Activated naive CD8-positive, alpha-beta T cell treated with anti-CD3 and anti-CD28 coated beads for 36 hours (primary cell): ENCODE measurements around the gene KDM5A. TPM values are rescaled to one million over a fixed set of nuclear protein-coding genes. Genes with fewer than 3 reads are reported as not detected.
"Not testable (repeated sequence)": the region's sequence is repeated elsewhere in the genome, so short reads cannot be mapped to it uniquely, and the experiment has no call there.

ENCODE experiments used
- DNase-seq: peaks from one replicate; pipeline ENCODE4 v3.0.0; 2021
- H3K27ac Mint-ChIP-seq: one replicate; pipeline ENCODE4 v1.8.0; 2022; ENCODE audit warnings: mild to moderate bottlenecking, moderate library complexity, mixed read lengths
- H3K27me3 Mint-ChIP-seq: one replicate; pipeline ENCODE4 v1.8.0; 2022; ENCODE audit warnings: mild to moderate bottlenecking, mixed read lengths
- H3K36me3 Mint-ChIP-seq: one replicate; pipeline ENCODE4 v1.8.0; 2021; ENCODE audit warnings: mild to moderate bottlenecking, mixed read lengths
- H3K4me1 Mint-ChIP-seq: one replicate; pipeline ENCODE4 v1.8.0; 2021; ENCODE audit warnings: mixed read lengths
- H3K4me3 Mint-ChIP-seq: one replicate; pipeline ENCODE4 v1.8.0; 2022; ENCODE audit warnings: mild to moderate bottlenecking, moderate library complexity, mixed read lengths
- H3K9me3 Mint-ChIP-seq: one replicate; pipeline ENCODE4 v1.8.0; 2022; ENCODE audit warnings: mixed read lengths
- total RNA-seq, 2 experiments: library from RNA; stranded (reverse); gene quantifications; one replicate each; pipeline ENCODE4 v1.2.3, GENCODE V29; 2021

The KDM5A gene
- total RNA-seq, 2 experiments from 2014 or later = 50.3 to 58.3 TPM

GRCh38 chr12:304805-305204, 84.3 kb downstream of the KDM5A start:
- Mint-ChIP-seq H3K36me3 (peaks cover 73% of the 10 kb centered on the region), H3K9me3 (peaks cover 27% of the 10 kb centered on the region), H3K4me1 (peaks cover 30% of the 10 kb centered on the region), H3K4me3 (no peak overlapping the region), H3K27me3 (no peaks in the 10 kb centered on the region), H3K27ac (no peak overlapping the region)
- no peak for DNase-seq

GRCh38 chr12:302766-303165, 86.4 kb downstream of the KDM5A start:
- not testable (repeated sequence) for DNase-seq, H3K4me3 Mint-ChIP-seq, H3K27ac Mint-ChIP-seq, H3K27me3 Mint-ChIP-seq
- peaks cover 85% of the 10 kb centered on the region for H3K36me3 Mint-ChIP-seq
- peaks cover 39% of the 10 kb centered on the region for H3K4me1 Mint-ChIP-seq
- peaks cover 36% of the 10 kb centered on the region for H3K9me3 Mint-ChIP-seq

DNA sequence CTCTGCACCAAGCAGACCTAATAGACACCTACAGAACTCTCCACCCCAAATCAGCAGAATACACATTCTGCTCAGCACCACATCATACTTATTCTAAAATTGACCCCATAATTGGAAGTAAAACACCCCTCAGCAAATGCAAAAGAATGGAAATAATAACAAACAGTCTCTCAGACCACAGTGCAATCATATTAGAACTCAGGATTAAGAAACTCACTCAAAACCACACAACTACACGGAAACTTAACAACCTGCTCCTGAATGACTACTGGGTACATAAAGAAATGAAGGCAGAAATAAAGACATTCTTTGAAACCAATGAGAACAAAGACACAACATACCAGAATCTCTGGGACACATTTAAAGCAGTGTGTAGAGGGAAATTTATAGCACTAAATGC, 89.0 kb downstream of the KDM5A start:
- peak overlapping the region; percentile 1 for H3K4me3 Mint-ChIP-seq
- peaks cover 36% of the 10 kb centered on the region for H3K9me3 Mint-ChIP-seq
- H3K4me1 Mint-ChIP-seq = peaks cover 34% of the 10 kb centered on the region
- DNase-seq, H3K27me3 Mint-ChIP-seq: not testable (repeated sequence)
- H3K36me3 Mint-ChIP-seq = peaks cover 82% of the 10 kb centered on the region
- H3K27ac Mint-ChIP-seq = peak overlapping the region; percentile 82

DNA sequence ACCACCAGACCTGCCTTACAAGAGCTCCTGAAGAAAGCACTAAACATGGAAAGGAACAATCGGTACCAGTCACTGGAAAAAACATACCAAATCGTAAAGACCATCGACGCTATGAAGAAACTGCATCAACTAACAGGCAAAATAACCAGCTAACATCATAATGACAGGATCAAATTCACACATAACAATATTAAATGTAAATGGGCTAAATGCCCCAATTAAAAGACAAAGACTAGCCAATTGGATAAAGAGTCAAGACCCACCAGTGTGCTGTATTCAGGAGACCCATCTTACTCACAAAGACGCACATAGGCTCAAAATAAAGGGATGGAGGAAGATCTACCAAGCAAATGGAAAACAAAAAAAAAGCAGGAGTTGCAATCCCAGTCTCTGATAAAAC, 89.6 kb downstream of the KDM5A start:
- DNase-seq, H3K4me3 Mint-ChIP-seq, H3K27ac Mint-ChIP-seq, H3K27me3 Mint-ChIP-seq: not testable (repeated sequence)
- Mint-ChIP-seq H3K4me1 (peaks cover 34% of the 10 kb centered on the region), H3K36me3 (peaks cover 81% of the 10 kb centered on the region), H3K9me3 (peaks cover 36% of the 10 kb centered on the region)

GRCh38 chr12:298059-298458, 91.1 kb downstream of the KDM5A start:
- peaks cover 74% of the 10 kb centered on the region for H3K36me3 Mint-ChIP-seq
- not testable (repeated sequence) for H3K27me3 Mint-ChIP-seq, DNase-seq, H3K27ac Mint-ChIP-seq, H3K4me3 Mint-ChIP-seq
- H3K9me3 Mint-ChIP-seq = peaks cover 34% of the 10 kb centered on the region
- H3K4me1 Mint-ChIP-seq = peaks cover 29% of the 10 kb centered on the region

DNA sequence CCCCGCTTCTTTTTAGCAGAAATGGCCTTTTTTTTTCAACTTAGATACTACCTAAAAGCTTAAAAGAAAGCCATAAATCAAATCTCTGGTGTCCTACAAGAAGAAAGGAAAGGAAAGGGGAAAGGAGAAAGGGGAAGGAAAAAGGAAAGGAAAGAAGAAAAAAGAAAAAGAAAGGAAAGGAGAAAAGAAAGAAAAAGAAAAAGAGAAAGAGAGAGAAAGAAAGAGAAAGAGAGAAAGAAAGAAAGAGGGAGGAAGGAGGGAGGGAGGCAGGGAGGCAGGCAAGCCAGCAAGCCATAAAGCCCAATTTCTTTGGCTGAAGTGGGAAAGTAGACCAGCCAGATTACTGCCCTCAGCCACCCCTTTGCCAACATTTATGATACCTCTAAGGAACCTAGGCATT, 94.0 kb downstream of the KDM5A start:
- H3K27me3 Mint-ChIP-seq = no peaks in the 10 kb centered on the region
- H3K4me1 Mint-ChIP-seq = peaks cover 17% of the 10 kb centered on the region
- peaks cover 63% of the 10 kb centered on the region for H3K36me3 Mint-ChIP-seq
- no peak overlapping the region for H3K27ac Mint-ChIP-seq
- peaks cover 12% of the 10 kb centered on the region for H3K9me3 Mint-ChIP-seq
- DNase-seq = no peak
- no peak overlapping the region for H3K4me3 Mint-ChIP-seq

DNA sequence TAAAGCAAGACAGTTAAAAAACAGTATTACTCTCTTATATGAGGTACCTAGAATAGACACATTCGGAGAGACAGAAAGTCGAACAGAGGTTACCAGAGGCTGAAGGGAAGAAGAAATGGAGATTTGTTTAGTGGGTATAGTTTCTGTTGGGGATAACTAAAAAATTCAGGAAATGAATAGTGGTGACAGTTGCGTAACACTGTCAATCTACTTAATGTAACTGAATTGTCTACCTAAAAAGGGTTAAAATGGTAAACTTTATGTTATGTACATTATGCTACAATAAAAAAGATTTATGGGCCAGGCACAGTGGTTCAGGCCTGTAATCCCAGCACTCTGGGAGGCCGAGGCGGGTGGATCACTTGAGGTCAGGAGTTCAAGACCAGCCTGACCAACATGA, 95.9 kb downstream of the KDM5A start:
- Mint-ChIP-seq H3K4me3 (no peak overlapping the region), H3K4me1 (peaks cover 6% of the 10 kb centered on the region), H3K9me3 (no peaks in the 10 kb centered on the region), H3K27me3 (no peaks in the 10 kb centered on the region), H3K36me3 (peaks cover 48% of the 10 kb centered on the region), H3K27ac (no peak overlapping the region)
- no peak for DNase-seq

DNA sequence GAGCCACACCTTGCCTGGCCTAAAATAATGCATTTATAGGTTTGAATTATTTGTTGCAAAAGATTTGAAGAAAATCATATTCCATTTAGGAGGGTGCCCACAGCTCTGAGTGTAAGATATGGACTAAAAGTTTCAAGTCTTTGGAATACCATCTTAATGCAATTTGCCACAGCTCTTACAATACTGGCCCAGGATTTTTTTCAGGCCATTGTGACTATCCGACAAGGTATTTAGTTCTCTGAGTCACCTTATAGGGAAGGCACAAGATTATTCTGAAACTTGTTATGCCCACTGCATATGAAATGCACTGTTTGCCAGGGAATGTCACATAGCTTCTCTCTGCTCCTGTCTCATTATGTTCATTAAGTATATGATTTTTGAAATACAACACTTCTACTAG, 96.9 kb downstream of the KDM5A start:
- Mint-ChIP-seq H3K36me3 (peaks cover 51% of the 10 kb centered on the region), H3K27ac (no peak overlapping the region), H3K4me1 (peaks cover 11% of the 10 kb centered on the region), H3K4me3 (no peak overlapping the region), H3K9me3 (no peaks in the 10 kb centered on the region), H3K27me3 (no peaks in the 10 kb centered on the region)
- DNase-seq = no peak

DNA sequence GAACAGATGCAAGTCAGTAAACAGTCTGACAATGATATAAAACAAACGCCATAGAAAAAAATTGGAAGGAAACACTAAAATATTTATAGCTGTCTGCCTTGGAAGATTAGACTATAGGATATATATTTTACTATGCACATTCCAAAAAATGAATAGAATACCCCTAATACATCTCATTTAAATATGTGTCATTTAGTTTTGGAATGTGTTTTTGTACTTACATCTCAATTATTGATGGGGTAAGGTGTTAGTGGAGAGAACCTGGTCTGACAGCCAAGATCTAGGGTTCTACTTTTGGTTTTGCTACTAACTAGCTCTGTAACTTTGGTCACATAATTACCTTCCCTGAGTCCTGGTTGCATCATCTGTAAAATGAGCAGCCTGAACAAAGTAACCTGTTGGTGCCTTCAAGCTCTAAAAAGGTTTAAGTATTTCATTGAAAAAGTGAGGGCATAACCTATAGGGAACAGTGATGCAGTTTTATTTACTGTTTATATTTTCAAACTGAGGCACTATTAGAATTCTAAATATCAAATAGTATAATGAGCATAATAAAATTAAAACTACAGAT, 97.9 kb downstream of the KDM5A start:
- Mint-ChIP-seq H3K9me3 (no peaks in the 10 kb centered on the region), H3K27ac (peak overlapping the region; percentile 29), H3K4me1 (peaks cover 21% of the 10 kb centered on the region), H3K36me3 (peaks cover 54% of the 10 kb centered on the region), H3K27me3 (no peaks in the 10 kb centered on the region), H3K4me3 (no peak overlapping the region)
- DNase-seq = no peak

DNA sequence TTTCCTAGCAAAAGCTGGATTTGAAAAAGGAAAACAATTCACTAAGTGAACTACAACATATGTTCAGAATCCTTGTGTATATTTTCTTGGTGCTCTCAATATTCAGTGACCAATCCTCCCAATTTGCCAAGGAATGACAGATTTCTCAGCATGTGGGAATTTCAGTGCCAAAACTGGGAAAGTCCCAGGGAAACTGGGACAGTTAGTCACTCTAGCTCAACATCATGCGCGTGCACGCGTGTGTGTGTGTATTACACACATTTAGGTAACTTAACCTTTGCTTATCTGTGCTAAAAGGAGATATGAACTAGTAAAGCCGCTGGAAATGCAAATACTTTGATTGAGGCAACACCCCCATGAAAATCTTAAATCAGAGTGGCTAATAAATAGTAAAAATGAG, 100.4 kb downstream of the KDM5A start:
- no peak overlapping the region for H3K27ac Mint-ChIP-seq
- no peaks in the 10 kb centered on the region for H3K9me3 Mint-ChIP-seq
- no peaks in the 10 kb centered on the region for H3K27me3 Mint-ChIP-seq
- H3K4me1 Mint-ChIP-seq = peaks cover 26% of the 10 kb centered on the region
- H3K36me3 Mint-ChIP-seq = peaks cover 59% of the 10 kb centered on the region
- H3K4me3 Mint-ChIP-seq = no peak overlapping the region
- no peak for DNase-seq

GRCh38 chr12:286531-287300, 102.4 kb downstream of the KDM5A start:
- H3K4me3 Mint-ChIP-seq = no peak overlapping the region
- no peak for DNase-seq
- peak overlapping the region; percentile 72 for H3K27ac Mint-ChIP-seq
- H3K27me3 Mint-ChIP-seq = no peaks in the 10 kb centered on the region
- peaks cover 24% of the 10 kb centered on the region for H3K4me1 Mint-ChIP-seq
- no peaks in the 10 kb centered on the region for H3K9me3 Mint-ChIP-seq
- peaks cover 42% of the 10 kb centered on the region for H3K36me3 Mint-ChIP-seq

GRCh38 chr12:278046-278445, 111.1 kb downstream of the KDM5A start:
- H3K36me3 Mint-ChIP-seq = peaks cover 11% of the 10 kb centered on the region
- H3K27ac Mint-ChIP-seq = no peak overlapping the region
- no peaks in the 10 kb centered on the region for H3K9me3 Mint-ChIP-seq
- H3K4me3 Mint-ChIP-seq = no peak overlapping the region
- H3K27me3 Mint-ChIP-seq = no peaks in the 10 kb centered on the region
- no peaks in the 10 kb centered on the region for H3K4me1 Mint-ChIP-seq
- no peak for DNase-seq

- DNase-seq = no peak
- H3K4me1 Mint-ChIP-seq = no peaks in the 10 kb centered on the region
- no peaks in the 10 kb centered on the region for H3K27me3 Mint-ChIP-seq
- H3K27ac Mint-ChIP-seq = no peak overlapping the region
- no peak overlapping the region for H3K4me3 Mint-ChIP-seq
- peaks cover 10% of the 10 kb centered on the region for H3K36me3 Mint-ChIP-seq
- H3K9me3 Mint-ChIP-seq = no peaks in the 10 kb centered on the region
Observed at GRCh38 chr12:275812-276211, 113.3 kb downstream of the KDM5A start.

DNA sequence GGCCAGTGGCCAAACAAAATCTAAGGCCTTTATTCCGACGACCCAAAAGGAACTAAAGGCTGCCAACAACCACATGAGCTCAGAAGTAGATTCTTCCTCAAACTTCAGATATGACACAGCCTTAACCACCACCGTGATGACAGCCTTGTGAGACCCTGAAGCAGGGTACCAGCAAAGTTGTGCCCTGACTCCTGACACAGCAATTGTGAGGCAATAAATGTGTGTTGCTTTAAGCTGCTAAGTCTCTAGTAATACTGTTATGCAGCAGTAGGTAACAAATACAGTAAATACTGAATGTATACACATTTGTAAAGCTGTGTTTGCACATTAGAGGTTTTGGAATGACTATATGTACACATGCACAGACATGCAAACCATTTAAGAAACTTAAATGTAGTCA, 115.7 kb downstream of the KDM5A start:
- Mint-ChIP-seq H3K36me3 (peaks cover 10% of the 10 kb centered on the region), H3K9me3 (no peaks in the 10 kb centered on the region), H3K4me1 (no peaks in the 10 kb centered on the region), H3K27me3 (no peaks in the 10 kb centered on the region), H3K4me3 (no peak overlapping the region), H3K27ac (no peak overlapping the region)
- no peak for DNase-seq

DNA sequence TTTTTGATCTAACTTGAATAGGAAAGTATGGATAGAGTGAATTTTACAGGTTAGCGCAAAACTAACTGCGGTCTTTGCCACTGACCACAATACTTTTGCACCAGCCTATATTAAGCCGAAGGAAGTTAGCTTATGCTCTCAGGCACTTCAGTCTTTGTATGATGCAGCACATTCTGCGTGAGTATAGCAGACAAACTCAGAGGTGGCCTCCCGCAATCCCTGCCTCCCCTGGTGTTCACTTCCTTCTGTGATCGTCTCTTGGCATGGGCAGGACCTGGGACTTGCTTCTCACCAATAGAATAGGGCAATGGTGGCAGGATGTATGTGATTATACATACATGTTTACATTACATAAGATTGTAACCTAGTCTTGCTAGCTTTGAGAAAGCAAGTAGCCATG, 116.2 kb downstream of the KDM5A start:
- Mint-ChIP-seq H3K4me1 (no peaks in the 10 kb centered on the region), H3K27ac (no peak overlapping the region), H3K9me3 (no peaks in the 10 kb centered on the region), H3K36me3 (peaks cover 7% of the 10 kb centered on the region), H3K4me3 (no peak overlapping the region), H3K27me3 (no peaks in the 10 kb centered on the region)
- DNase-seq = no peak

GRCh38 chr12:271161-271560, 118.0 kb downstream of the KDM5A start:
- Mint-ChIP-seq H3K36me3 (no peaks in the 10 kb centered on the region), H3K9me3 (no peaks in the 10 kb centered on the region), H3K4me3 (no peak overlapping the region), H3K27me3 (no peaks in the 10 kb centered on the region), H3K4me1 (no peaks in the 10 kb centered on the region), H3K27ac (no peak overlapping the region)
- no peak for DNase-seq
